Vagina (tissue), 2 donors: ENCODE results near the gene RELT.

Source experiments
- POLR2AphosphoS5 ChIP-seq, 2 donors: sonication (generic); formaldehyde crosslinking; IDR thresholded peaks; one replicate each; pipeline ENCODE4 v1.9.0; 2017; ENCODE audit warnings: antibody characterized with exemption in 2 of 2, mild to moderate bottlenecking in 2 of 2, low read depth in 1 of 2; ENCODE audit not compliant: insufficient read depth in 1 of 2
- TF ChIP-seq, protein P1 (sequence below), 3 experiments: fragments of 450-650 bp in 2 of 3; fragments of 200-600 bp in 1 of 3; sonication (generic) in 1 of 3; IDR thresholded peaks; one replicate each; pipeline ENCODE4 v1.5.1; 2017 to 2019; ENCODE audit warnings: antibody characterized with exemption in 3 of 3, mild to moderate bottlenecking in 2 of 3, moderate library complexity in 2 of 3

DNA sequence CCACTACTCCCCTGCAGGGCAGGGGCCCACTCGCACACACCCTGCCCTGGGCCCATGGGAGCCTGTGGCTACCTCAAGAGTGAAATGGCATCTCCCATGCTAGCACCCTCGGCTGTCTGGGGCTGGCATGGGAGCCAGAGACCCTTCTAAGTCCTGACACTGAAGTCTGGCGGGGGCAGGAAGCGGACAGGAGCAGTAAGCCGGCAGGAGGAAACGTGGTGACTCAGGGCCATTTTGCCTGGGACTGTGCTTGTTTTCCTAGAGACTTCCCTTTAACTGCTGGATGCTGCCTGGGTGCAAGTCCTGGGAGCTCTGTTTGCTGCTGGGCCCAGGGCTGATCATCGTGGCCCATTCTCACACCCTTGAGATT is 16.8 kb downstream of the RELT start:
- TF ChIP-seq POLR2AphosphoS5 (IDR thresholded peaks at IDR 0.05; ENCODE audit: insufficient read depth in 1 of 2, low read depth in 1 of 2): no peak
- TF ChIP-seq, protein P1, sequence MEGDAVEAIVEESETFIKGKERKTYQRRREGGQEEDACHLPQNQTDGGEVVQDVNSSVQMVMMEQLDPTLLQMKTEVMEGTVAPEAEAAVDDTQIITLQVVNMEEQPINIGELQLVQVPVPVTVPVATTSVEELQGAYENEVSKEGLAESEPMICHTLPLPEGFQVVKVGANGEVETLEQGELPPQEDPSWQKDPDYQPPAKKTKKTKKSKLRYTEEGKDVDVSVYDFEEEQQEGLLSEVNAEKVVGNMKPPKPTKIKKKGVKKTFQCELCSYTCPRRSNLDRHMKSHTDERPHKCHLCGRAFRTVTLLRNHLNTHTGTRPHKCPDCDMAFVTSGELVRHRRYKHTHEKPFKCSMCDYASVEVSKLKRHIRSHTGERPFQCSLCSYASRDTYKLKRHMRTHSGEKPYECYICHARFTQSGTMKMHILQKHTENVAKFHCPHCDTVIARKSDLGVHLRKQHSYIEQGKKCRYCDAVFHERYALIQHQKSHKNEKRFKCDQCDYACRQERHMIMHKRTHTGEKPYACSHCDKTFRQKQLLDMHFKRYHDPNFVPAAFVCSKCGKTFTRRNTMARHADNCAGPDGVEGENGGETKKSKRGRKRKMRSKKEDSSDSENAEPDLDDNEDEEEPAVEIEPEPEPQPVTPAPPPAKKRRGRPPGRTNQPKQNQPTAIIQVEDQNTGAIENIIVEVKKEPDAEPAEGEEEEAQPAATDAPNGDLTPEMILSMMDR (IDR thresholded peaks at IDR 0.05): no peak
